HEK293 (cell line): ENCODE results near the gene HCN4.

Experiments
- CTCF ChIP-seq: fragments of 450-650 bp; formaldehyde crosslinking; IDR thresholded peaks from 2 replicates; pipeline ENCODE4 v1.5.1; 2016; ENCODE audit warnings: missing biosample characterization, missing genetic modification characterization
- HOXD13 ChIP-seq: sonication (generic); formaldehyde crosslinking; IDR thresholded peaks from 2 replicates; pipeline ENCODE4 v1.8.0; 2022; ENCODE audit warnings: missing genetic modification reagents, borderline replicate concordance
- KLF16 ChIP-seq: fragments of 450-650 bp; formaldehyde crosslinking; IDR thresholded peaks from 2 replicates; pipeline ENCODE4 v1.5.1; 2017; ENCODE audit warnings: missing biosample characterization, missing genetic modification characterization
- OSR2 ChIP-seq: fragments of 450-650 bp; formaldehyde crosslinking; IDR thresholded peaks from 2 replicates; pipeline ENCODE4 v1.5.1; 2016; ENCODE audit warnings: missing biosample characterization, missing genetic modification characterization
- OVOL3 ChIP-seq: fragments of 450-650 bp; formaldehyde crosslinking; IDR thresholded peaks from 2 replicates; pipeline ENCODE4 v1.5.1; 2016; ENCODE audit warnings: missing biosample characterization, missing genetic modification characterization
- PRDM1 ChIP-seq: fragments of 450-650 bp; formaldehyde crosslinking; IDR thresholded peaks from 2 replicates; pipeline ENCODE4; 2016; ENCODE audit warnings: missing biosample characterization, missing genetic modification characterization
- REST ChIP-seq: fragments of 450-650 bp; formaldehyde crosslinking; IDR thresholded peaks from 2 replicates; pipeline ENCODE4 v1.5.1; 2016; ENCODE audit warnings: missing biosample characterization, missing genetic modification characterization
- ZBTB6 ChIP-seq: fragments of 450-650 bp; formaldehyde crosslinking; IDR thresholded peaks from 2 replicates; pipeline ENCODE4 v1.5.1; 2017; ENCODE audit warnings: missing biosample characterization, missing genetic modification characterization
- ZBTB7A ChIP-seq: fragments of 450-650 bp; formaldehyde crosslinking; IDR thresholded peaks from 2 replicates; pipeline ENCODE4 v1.5.1; 2016; ENCODE audit warnings: low read depth, missing biosample characterization, missing genetic modification characterization
- ZIC2 ChIP-seq: fragments of 450-650 bp; formaldehyde crosslinking; IDR thresholded peaks from 2 replicates; pipeline ENCODE4 v1.5.1; 2016; ENCODE audit warnings: missing biosample characterization, missing genetic modification characterization
- ZNF148 ChIP-seq: fragments of 450-650 bp; formaldehyde crosslinking; IDR thresholded peaks from 2 replicates; pipeline ENCODE4 v1.5.0; 2017; ENCODE audit warnings: missing biosample characterization, missing genetic modification characterization, borderline replicate concordance
- ZNF239 ChIP-seq: fragments of 450-650 bp; formaldehyde crosslinking; IDR thresholded peaks from 2 replicates; pipeline ENCODE4 v1.5.1; 2016; ENCODE audit warnings: missing biosample characterization, missing genetic modification characterization
- ZNF274 ChIP-seq, 2 experiments: fragments of 200-500 bp in 1 of 2; fragments of 450-650 bp in 1 of 2; sonication (Bioruptor generic) in 1 of 2; formaldehyde crosslinking in 1 of 2; IDR thresholded peaks; 2 replicates each; pipeline versions ENCODE4 v1.5.1 to v1.6.1; 2014 to 2016; ENCODE audit warnings: borderline replicate concordance in 1 of 2, inconsistent platforms in 1 of 2, low read length in 1 of 2, missing biosample characterization in 1 of 2, missing genetic modification characterization in 1 of 2
- ZNF433 ChIP-seq: fragments of 450-650 bp; formaldehyde crosslinking; IDR thresholded peaks from 2 replicates; pipeline ENCODE4 v1.5.1; 2016; ENCODE audit warnings: missing biosample characterization, missing genetic modification characterization, low read depth

DNA sequence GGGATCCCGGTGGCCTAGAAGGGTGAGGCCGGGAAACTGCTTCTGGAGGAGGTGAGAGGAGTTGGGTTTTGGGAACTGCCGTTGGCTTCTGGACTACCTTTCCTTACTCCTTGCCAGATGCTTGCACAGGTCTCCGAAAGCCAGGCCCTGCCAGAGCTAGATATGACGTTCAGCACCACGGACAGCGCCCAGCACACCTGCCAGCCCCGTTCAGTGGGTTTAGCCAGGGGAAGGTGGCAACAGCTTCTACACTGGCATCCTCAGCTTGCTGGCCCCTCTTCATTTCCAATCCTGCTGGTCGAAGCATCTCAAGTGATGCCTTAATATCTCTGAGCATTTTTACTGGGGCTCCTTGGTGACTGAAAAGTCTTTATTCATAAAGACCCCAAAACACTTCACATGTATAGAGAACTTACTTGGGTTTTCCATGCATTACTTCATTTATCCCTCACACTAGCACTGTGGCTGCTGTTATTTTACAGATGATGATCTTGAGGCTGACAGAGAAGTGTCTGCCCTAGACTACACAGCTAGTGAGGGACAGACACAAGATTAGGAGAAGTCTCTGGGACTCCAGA, 21.9 kb downstream of the HCN4 start:
- no peak for TF ChIP-seq CTCF (tag by site-specific recombination)
- peak; percentile 64; the same call in 1 of the 2 replicates for TF ChIP-seq HOXD13 (CRISPR knock-in tag)
- TF ChIP-seq PRDM1 = no peak
- no peak for TF ChIP-seq OSR2 (tag by site-specific recombination)
- TF ChIP-seq ZNF274 (IDR thresholded peaks at IDR 0.05; ENCODE audit: low read length) = no peak
- TF ChIP-seq ZNF274 (tag by site-specific recombination; IDR thresholded peaks at IDR 0.05; ENCODE audit: borderline replicate concordance) = no peak
- no peak for TF ChIP-seq ZBTB6 (tag by site-specific recombination)
- no peak for TF ChIP-seq ZNF239
- peak; percentile 99 for TF ChIP-seq REST (tag by site-specific recombination)
- no peak for TF ChIP-seq ZNF148
- TF ChIP-seq KLF16 (tag by site-specific recombination) = no peak
- no peak for TF ChIP-seq OVOL3
- no peak for TF ChIP-seq ZNF433 (tag by site-specific recombination)
- TF ChIP-seq ZIC2 = no peak
- no peak for TF ChIP-seq ZBTB7A (tag by site-specific recombination)
